ENCODE data around the gene AFF3. TPM values are rescaled to one million over a fixed set of nuclear protein-coding genes. Genes with fewer than 3 reads are reported as not detected.
"Not testable (repeated sequence)": the region's sequence is repeated elsewhere in the genome, so short reads cannot be mapped to it uniquely, and the experiment has no call there.

The AFF3 gene
- total and polyA plus RNA-seq, 8 donors = 16.4 to 42.0 (median 21.4) TPM

DNA sequence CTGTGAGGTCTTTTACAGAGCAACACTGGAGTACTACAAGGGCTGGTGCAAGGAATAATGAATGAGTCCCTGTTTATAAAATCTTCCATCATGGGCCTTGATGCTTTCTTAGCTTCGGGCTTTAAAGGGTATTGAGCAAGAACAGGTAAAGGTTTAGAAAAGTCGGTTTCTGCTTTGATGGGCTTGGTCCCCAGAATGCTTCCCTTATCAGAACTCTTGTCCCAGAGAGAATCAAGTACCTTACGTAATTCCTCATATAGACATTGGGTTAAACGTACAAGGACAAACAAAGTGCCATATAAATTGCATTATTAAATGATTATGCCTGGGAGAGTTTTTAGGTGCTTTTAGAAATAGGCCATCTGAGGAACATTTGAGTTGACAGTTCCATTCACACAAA lies 628.0 kb downstream of the AFF3 start:
- intact Hi-C loops (cut with DNase I) = no loop called here
- Histone ChIP-seq H3K9me3 (no peaks in the 10 kb centered on the region), H3K27me3 (no peaks in the 10 kb centered on the region), H3K4me3 (no peak overlapping the region), H3K4me1 (peaks cover 10 to 11% of the 10 kb centered on the region in 2 donors), H3K27ac (peak overlapping the region; percentile 68 to 81), H3K36me3 (no peaks in the 10 kb centered on the region)
- TF ChIP-seq, protein P1, sequence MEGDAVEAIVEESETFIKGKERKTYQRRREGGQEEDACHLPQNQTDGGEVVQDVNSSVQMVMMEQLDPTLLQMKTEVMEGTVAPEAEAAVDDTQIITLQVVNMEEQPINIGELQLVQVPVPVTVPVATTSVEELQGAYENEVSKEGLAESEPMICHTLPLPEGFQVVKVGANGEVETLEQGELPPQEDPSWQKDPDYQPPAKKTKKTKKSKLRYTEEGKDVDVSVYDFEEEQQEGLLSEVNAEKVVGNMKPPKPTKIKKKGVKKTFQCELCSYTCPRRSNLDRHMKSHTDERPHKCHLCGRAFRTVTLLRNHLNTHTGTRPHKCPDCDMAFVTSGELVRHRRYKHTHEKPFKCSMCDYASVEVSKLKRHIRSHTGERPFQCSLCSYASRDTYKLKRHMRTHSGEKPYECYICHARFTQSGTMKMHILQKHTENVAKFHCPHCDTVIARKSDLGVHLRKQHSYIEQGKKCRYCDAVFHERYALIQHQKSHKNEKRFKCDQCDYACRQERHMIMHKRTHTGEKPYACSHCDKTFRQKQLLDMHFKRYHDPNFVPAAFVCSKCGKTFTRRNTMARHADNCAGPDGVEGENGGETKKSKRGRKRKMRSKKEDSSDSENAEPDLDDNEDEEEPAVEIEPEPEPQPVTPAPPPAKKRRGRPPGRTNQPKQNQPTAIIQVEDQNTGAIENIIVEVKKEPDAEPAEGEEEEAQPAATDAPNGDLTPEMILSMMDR (IDR thresholded peaks at IDR 0.05) = no peak
- ATAC-seq = peak; percentile 71
- peak in 1 of 4 donors; percentile 37 for DNase-seq

DNA sequence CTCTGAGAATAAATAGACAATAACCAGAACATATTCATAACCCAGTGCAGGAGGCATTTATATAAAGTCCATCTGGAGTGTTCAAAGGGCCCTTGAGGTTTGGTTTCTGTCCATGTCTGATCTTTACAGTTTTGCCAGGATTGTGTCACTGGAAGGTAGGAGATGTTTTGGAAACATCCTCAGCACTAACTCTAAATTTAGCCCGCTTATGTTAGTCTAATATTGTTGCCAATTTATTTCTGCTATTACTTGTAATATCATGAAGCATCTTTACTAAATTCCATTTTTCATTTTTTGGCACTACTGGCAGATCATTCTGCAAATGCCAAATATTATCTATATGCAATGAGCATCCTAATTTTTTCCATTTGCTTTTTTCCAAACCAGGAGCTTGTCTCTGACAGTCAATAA lies 630.2 kb downstream of the AFF3 start:
- H3K4me1 ChIP-seq = peaks cover 11 to 16% of the 10 kb centered on the region in 2 donors
- H3K4me3 ChIP-seq = no peak overlapping the region
- no peaks in the 10 kb centered on the region for H3K9me3 ChIP-seq
- TF ChIP-seq, protein P1 (IDR thresholded peaks at IDR 0.05) = no peak
- no peak overlapping the region for H3K27ac ChIP-seq
- DNase-seq (peak in 1 of 4 donors; percentile 65), ATAC-seq (no peak)
- no peaks in the 10 kb centered on the region for H3K27me3 ChIP-seq
- H3K36me3 ChIP-seq = no peaks in the 10 kb centered on the region
- intact Hi-C loops (cut with DNase I) = no loop called here

DNA sequence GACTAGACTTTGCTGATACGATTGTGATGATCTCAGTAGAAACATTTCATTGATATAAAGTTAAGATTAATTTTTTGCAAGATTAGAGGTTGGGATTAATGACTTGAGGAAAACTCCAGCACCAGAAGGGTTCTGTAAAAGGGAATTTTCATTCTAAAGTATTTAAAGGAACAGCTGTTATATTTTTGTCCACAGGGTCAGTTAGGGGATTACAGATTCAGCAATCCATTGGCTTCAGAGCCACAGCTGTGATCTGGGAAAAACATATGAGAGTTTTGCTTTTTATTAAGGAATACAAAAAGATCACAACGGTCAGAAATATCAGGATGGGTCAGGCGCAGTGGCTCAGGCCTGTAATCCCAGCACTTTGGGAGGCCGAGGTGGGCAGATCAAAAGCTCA lies 633.0 kb downstream of the AFF3 start:
- Histone ChIP-seq H3K36me3 (no peaks in the 10 kb centered on the region), H3K27me3 (no peaks in the 10 kb centered on the region), H3K4me3 (no peak overlapping the region), H3K27ac (peak overlapping the region; percentile 34 to 69), H3K9me3 (no peaks in the 10 kb centered on the region), H3K4me1 (peaks cover 0 to 16% of the 10 kb centered on the region in 2 donors)
- TF ChIP-seq, protein P1 (IDR thresholded peaks at IDR 0.05) = no peak
- peak in 2 of 4 donors; percentile 70 to 81 for DNase-seq
- intact Hi-C loops (cut with DNase I) = no loop called here
- no peak for ATAC-seq

DNA sequence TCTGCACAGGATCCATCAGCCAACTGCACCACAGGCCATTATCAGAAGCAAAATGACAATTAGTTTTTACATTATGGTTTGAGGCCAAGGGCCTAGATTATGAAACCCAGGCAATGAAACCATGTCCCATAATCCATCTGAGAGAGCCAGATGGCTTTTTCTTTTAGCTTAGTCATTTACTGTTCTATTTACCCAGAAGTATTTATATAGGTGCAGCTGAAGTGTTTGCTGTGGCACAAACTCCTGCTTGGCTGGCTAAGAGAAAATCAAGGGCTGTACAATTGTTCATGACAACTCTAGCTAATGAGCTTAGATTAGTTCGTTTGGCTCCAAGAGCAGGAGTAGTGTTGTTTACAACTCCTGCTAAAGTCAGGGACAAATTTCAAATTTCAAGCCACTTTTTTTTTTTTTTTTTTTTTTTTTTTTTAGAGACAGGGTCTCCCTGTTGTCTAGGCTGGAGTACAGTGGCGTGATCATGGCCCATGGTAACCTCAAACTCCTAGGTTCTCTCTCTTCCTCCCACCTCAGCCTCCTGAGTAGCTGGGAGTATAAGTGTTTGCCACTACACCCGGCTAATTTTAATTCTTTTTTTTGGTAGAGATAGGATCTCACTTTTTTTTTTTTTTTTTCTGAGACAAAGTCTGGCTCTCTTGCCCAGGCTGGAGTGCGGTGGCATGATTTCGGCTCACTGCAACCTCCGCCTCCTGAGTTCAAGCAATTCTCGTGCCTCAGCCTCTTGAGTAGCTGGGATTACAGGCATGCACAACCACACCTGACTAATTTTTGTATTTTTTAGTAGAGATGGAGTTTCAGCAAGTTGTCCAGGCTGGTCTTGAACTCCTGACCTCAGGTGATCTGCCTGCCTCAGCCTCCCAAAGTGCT lies 634.2 kb downstream of the AFF3 start:
- TF ChIP-seq, protein P1 (IDR thresholded peaks at IDR 0.05) = no peak
- DNase-seq = peak in 2 of 4 donors; percentile 41 to 74
- intact Hi-C loops (cut with DNase I) = no loop called here
- peak; percentile 79 for ATAC-seq
- Histone ChIP-seq H3K4me1 (peaks cover 0 to 16% of the 10 kb centered on the region in 2 donors), H3K4me3 (no peak overlapping the region), H3K27ac (peak overlapping the region; percentile 34 to 69), H3K9me3 (no peaks in the 10 kb centered on the region), H3K36me3 (no peaks in the 10 kb centered on the region), H3K27me3 (no peaks in the 10 kb centered on the region)

DNA sequence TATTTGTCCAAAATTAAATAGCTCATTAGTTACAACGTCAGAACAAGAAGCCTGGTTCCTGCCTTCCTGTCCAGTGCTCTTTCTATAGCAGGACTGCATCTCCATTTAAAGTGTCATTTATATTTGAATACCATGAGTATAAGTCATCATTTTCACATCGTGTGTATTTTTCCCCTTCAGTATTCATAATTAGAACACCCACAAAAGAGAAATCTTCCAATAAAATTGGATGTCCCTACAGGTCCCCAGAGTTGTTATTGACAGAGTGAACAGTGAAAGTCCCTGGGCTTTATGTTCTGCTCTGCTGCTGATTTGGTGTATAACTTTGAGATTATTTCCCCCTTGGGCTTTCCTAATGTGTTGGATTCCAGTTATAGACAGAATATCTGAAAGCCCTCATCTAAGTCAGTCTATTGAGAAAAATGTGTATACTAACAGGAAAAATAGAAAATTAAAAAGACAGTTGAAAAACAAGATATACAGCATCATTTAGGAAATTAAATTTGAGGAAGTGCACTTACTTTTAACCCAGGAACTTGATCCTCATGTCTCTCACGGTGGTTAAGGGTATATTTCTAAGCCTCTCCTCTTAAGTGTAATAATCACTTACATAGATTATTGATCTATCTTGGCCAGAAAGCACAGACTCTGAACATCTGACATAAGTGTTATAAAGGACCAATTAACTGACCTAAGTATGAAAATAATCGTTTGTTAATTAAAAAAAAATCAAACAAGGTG lies 637.4 kb downstream of the AFF3 start:
- H3K4me3 ChIP-seq = no peak overlapping the region
- H3K36me3 ChIP-seq = no peaks in the 10 kb centered on the region
- no peaks in the 10 kb centered on the region for H3K9me3 ChIP-seq
- no peak for DNase-seq
- H3K27me3 ChIP-seq = no peaks in the 10 kb centered on the region
- TF ChIP-seq, protein P1 (IDR thresholded peaks at IDR 0.05) = no peak
- ATAC-seq = no peak
- intact Hi-C loops (cut with DNase I) = no loop called here
- peaks cover 0 to 9% of the 10 kb centered on the region in 2 donors for H3K4me1 ChIP-seq
- H3K27ac ChIP-seq = peak overlapping the region in 1 of 2 donors; percentile 8

DNA sequence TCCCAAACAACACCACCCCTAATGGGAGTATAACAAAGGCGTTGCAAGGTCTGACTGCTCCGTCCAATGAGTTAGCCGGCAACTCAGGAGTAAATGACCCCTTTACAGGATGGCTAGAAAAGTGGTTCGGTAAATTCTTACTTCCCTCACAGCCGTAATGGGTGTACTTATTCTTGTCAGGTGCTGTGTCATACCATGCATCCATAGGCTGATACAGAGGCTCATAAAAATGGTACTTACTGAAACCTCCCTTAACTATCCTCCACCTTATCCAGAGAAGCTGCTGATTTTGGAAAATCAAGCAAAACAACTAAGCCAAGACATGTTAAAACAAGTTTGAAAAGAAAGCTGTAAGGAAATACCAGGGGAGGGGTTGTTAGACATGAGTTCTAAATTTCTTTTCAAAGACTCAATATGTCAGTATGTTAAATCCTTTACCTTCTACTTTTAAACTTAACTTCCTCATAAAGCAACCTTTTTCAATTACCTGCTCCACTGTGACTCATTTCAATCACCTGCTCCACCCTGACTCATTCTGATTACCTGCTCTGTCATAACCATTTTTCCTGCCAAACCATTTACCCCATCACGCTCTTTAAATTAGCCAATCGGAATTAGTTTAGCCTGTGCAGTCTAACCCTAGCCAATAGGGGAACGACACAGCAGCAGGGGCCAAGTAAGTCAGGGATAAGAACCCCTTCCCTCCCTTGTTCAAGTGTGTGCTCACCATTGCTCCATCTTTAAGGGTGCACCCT lies 638.6 kb downstream of the AFF3 start:
- H3K4me1 ChIP-seq; H3K27me3 ChIP-seq; H3K36me3 ChIP-seq; H3K9me3 ChIP-seq; intact Hi-C loops (cut with DNase I); H3K4me3 ChIP-seq: not testable (repeated sequence)
- ATAC-seq (peak; percentile 22), DNase-seq (peak in 1 of 4 donors; percentile 38)
- H3K27ac ChIP-seq = peak overlapping the region; percentile 55 to 78

Measured in left lung (tissue), 10 donors.